ENCODE data around the gene ARHGAP12. TPM values are rescaled to one million over a fixed set of nuclear protein-coding genes. Genes with fewer than 3 reads are reported as not detected.
A peak's percentile ranks its signal among the peaks of the same experiment; 100 is the strongest.

The ARHGAP12 gene
- total RNA-seq, 2 experiments from 2014 or later: 40.3 to 41.1 TPM

- peaks cover 10% of the 10 kb centered on the region for H3K4me1 Mint-ChIP-seq (ENCODE audit: low read depth)
- no peaks in the 10 kb centered on the region for H3K36me3 ChIP-seq (ENCODE audit: insufficient read depth, low read length)
- H3K4me3 ChIP-seq (ENCODE audit: low read length): no peak overlapping the region
- peak in 3 of 14 experiments; percentile 44 to 63 (median 49) for DNase-seq
- H3K9me3 Mint-ChIP-seq: no peaks in the 10 kb centered on the region
- H3K27ac ChIP-seq (ENCODE audit: low read depth in 1 of 2, low read length in 2 of 2): no peak overlapping the region
- peak; percentile 79 for ATAC-seq (ENCODE audit: poor library complexity)
- H3K4me1 ChIP-seq (ENCODE audit: insufficient read depth, low read length): peaks cover 2% of the 10 kb centered on the region
- H3K27me3 ChIP-seq (ENCODE audit: control insufficient read depth in 1 of 2, insufficient read depth in 2 of 2, low read length in 2 of 2): peaks cover 0 to 3% of the 10 kb centered on the region in 2 experiments
- TF ChIP-seq, protein P1, sequence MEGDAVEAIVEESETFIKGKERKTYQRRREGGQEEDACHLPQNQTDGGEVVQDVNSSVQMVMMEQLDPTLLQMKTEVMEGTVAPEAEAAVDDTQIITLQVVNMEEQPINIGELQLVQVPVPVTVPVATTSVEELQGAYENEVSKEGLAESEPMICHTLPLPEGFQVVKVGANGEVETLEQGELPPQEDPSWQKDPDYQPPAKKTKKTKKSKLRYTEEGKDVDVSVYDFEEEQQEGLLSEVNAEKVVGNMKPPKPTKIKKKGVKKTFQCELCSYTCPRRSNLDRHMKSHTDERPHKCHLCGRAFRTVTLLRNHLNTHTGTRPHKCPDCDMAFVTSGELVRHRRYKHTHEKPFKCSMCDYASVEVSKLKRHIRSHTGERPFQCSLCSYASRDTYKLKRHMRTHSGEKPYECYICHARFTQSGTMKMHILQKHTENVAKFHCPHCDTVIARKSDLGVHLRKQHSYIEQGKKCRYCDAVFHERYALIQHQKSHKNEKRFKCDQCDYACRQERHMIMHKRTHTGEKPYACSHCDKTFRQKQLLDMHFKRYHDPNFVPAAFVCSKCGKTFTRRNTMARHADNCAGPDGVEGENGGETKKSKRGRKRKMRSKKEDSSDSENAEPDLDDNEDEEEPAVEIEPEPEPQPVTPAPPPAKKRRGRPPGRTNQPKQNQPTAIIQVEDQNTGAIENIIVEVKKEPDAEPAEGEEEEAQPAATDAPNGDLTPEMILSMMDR (IDR thresholded peaks at IDR 0.05): no peak
- H3K4me3 Mint-ChIP-seq: no peak overlapping the region
- intact Hi-C loops (cut with DNase I, micrococcal nuclease): no loop called here
- CTCF ChIA-PET: no interaction called here
- POLR2A ChIA-PET: interaction anchor here (1.0 kb wide), 1 partner anchor 757 kb away, joined by 4 read pairs; no protein-coding TSS in a partner anchor
- H3K27me3 Mint-ChIP-seq: peaks cover 11% of the 10 kb centered on the region
- H3K36me3 Mint-ChIP-seq (ENCODE audit: low read depth): no peaks in the 10 kb centered on the region
- H3K27ac Mint-ChIP-seq: no peak overlapping the region
- no peaks in the 10 kb centered on the region for H3K9me3 ChIP-seq (ENCODE audit: control insufficient read depth in 1 of 2, insufficient read depth in 1 of 2, low read length in 2 of 2)
Measured at GRCh38 chr10:31789555-31789954, 139.1 kb downstream of the ARHGAP12 start.

GRCh38 chr10:31782701-31783100, 145.9 kb downstream of the ARHGAP12 start:
- Histone ChIP-seq H3K36me3 (ENCODE audit: insufficient read depth, low read length) (no peaks in the 10 kb centered on the region), H3K27ac (ENCODE audit: low read depth in 1 of 2, low read length in 2 of 2) (no peak overlapping the region), H3K4me3 (ENCODE audit: low read length) (no peak overlapping the region), H3K4me1 (ENCODE audit: insufficient read depth, low read length) (no peaks in the 10 kb centered on the region), H3K27me3 (ENCODE audit: control insufficient read depth in 1 of 2, insufficient read depth in 2 of 2, low read length in 2 of 2) (no peaks in the 10 kb centered on the region), H3K9me3 (ENCODE audit: control insufficient read depth in 1 of 2, insufficient read depth in 1 of 2, low read length in 2 of 2) (no peaks in the 10 kb centered on the region)
- Mint-ChIP-seq H3K9me3 (no peaks in the 10 kb centered on the region), H3K27ac (no peak overlapping the region), H3K36me3 (ENCODE audit: low read depth) (no peaks in the 10 kb centered on the region), H3K4me1 (ENCODE audit: low read depth) (no peaks in the 10 kb centered on the region), H3K4me3 (no peak overlapping the region), H3K27me3 (peaks cover 4% of the 10 kb centered on the region)
- intact Hi-C loops (cut with DNase I, micrococcal nuclease): no loop called here
- ATAC-seq (ENCODE audit: poor library complexity): no peak
- CTCF ChIA-PET: no interaction called here
- no peak for DNase-seq
- POLR2A ChIA-PET: no interaction called here
- TF ChIP-seq, protein P1 (IDR thresholded peaks at IDR 0.05): no peak

GRCh38 chr10:31780717-31781116, 147.9 kb downstream of the ARHGAP12 start:
- Mint-ChIP-seq H3K4me1 (ENCODE audit: low read depth) (no peaks in the 10 kb centered on the region), H3K27me3 (peaks cover 4% of the 10 kb centered on the region), H3K4me3 (no peak overlapping the region), H3K27ac (no peak overlapping the region), H3K36me3 (ENCODE audit: low read depth) (no peaks in the 10 kb centered on the region), H3K9me3 (no peaks in the 10 kb centered on the region)
- Histone ChIP-seq H3K9me3 (ENCODE audit: control insufficient read depth in 1 of 2, insufficient read depth in 1 of 2, low read length in 2 of 2) (no peaks in the 10 kb centered on the region), H3K4me3 (ENCODE audit: low read length) (no peak overlapping the region), H3K4me1 (ENCODE audit: insufficient read depth, low read length) (no peaks in the 10 kb centered on the region), H3K27ac (ENCODE audit: low read depth in 1 of 2, low read length in 2 of 2) (no peak overlapping the region), H3K27me3 (ENCODE audit: control insufficient read depth in 1 of 2, insufficient read depth in 2 of 2, low read length in 2 of 2) (no peaks in the 10 kb centered on the region), H3K36me3 (ENCODE audit: insufficient read depth, low read length) (no peaks in the 10 kb centered on the region)
- intact Hi-C loops (cut with DNase I, micrococcal nuclease): no loop called here
- ChIA-PET CTCF (no interaction called here), POLR2A (no interaction called here)
- TF ChIP-seq, protein P1 (IDR thresholded peaks at IDR 0.05): no peak
- DNase-seq: no peak
- no peak for ATAC-seq (ENCODE audit: poor library complexity)
